PC-3 (cell line): ENCODE measurements around the gene MRPS30. TPM values are rescaled to one million over a fixed set of nuclear protein-coding genes. Genes with fewer than 3 reads are reported as not detected.

Source experiments
- ATAC-seq: fragments of 200-7000 bp; cut with Tn5 transposase; 2 replicates; pipeline ENCODE4 v1.9.1; 2020; ENCODE audit warnings: mild to moderate bottlenecking, moderate library complexity
- BruUV-seq: library from RNA; stranded (reverse); fragments of 400-500 nt; replicated peaks from 2 replicates; lab custom pipeline; 2021; lab: Mats Ljungman, UMichigan
- CTCF ChIA-PET: fragments of 300-600 bp; sonication (Branson Sonifier 250); formaldehyde crosslinking; loops from one replicate; lab custom pipeline; 2022; ENCODE audit warnings: antibody characterized with exemption; lab: Charles Lee
- POLR2A ChIA-PET: fragments of 300-600 bp; sonication (Branson Sonifier 250); formaldehyde crosslinking; loops from one replicate; lab custom pipeline; 2022; ENCODE audit warnings: antibody characterized with exemption; ENCODE audit not compliant: unreplicated experiment; lab: Charles Lee
- DNase-seq: peaks from one replicate; pipeline ENCODE4 v3.0.0-alpha.2; 2015
- H2AFZ ChIP-seq: fragments of 300-600 bp; sonication (generic); 2 replicates; pipeline ENCODE4 v1.6.0; 2016; ENCODE audit warnings: antibody characterized with exemption, low read length
- H3F3A ChIP-seq: fragments of 300-600 bp; sonication (generic); one replicate; pipeline ENCODE4 v1.6.0; 2017; ENCODE audit warnings: antibody characterized with exemption, low read length, control low read depth, mild to moderate bottlenecking; ENCODE audit not compliant: unreplicated experiment
- H3K27ac ChIP-seq: fragments of 300-600 bp; sonication (generic); 2 replicates; pipeline ENCODE4 v1.5.1; 2016; ENCODE audit warnings: mild to moderate bottlenecking, low read length
- H3K27me3 ChIP-seq: fragments of 300-600 bp; sonication (generic); 2 replicates; pipeline ENCODE4 v1.6.1; 2016; ENCODE audit warnings: low read length, mixed read lengths
- H3K36me3 ChIP-seq: fragments of 300-600 bp; sonication (generic); 2 replicates; pipeline ENCODE4 v1.6.1; 2016; ENCODE audit warnings: low read depth, mixed run types, low read length, mixed read lengths
- H3K4me1 ChIP-seq: fragments of 300-600 bp; sonication (generic); 2 replicates; pipeline ENCODE4 v1.5.1; 2016; ENCODE audit warnings: low read length; ENCODE audit not compliant: insufficient read depth
- H3K4me2 ChIP-seq: fragments of 300-600 bp; sonication (generic); 2 replicates; pipeline ENCODE4 v1.6.0; 2016; ENCODE audit warnings: low read length
- H3K4me3 ChIP-seq: fragments of 300-600 bp; sonication (generic); 2 replicates; pipeline ENCODE4 v1.5.1; 2016; ENCODE audit warnings: mild to moderate bottlenecking, low read length, mixed read lengths
- H3K79me2 ChIP-seq: fragments of 300-600 bp; sonication (generic); 2 replicates; pipeline ENCODE4 v1.6.1; 2017; ENCODE audit warnings: low read length, mixed read lengths
- H3K9ac ChIP-seq: fragments of 300-600 bp; sonication (generic); 2 replicates; pipeline ENCODE4 v1.6.0; 2016; ENCODE audit warnings: mild to moderate bottlenecking, low read length
- H3K9me2 ChIP-seq: fragments of 300-600 bp; sonication (generic); replicated peaks from 2 replicates; pipeline ENCODE4 v1.6.1; 2016; ENCODE audit warnings: mixed run types, low read length, mixed read lengths
- H3K9me3 ChIP-seq: fragments of 300-600 bp; sonication (generic); 2 replicates; pipeline ENCODE4 v1.6.1; 2016; ENCODE audit warnings: low read length, mixed read lengths
- H4K20me1 ChIP-seq: fragments of 300-600 bp; sonication (generic); 2 replicates; pipeline ENCODE4 v1.6.1; 2016; ENCODE audit warnings: low read length, mixed read lengths
- EZH2 ChIP-seq: fragments of 300-600 bp; sonication (generic); IDR thresholded peaks from one replicate; pipeline ENCODE4 v1.6.1; 2017; ENCODE audit warnings: antibody characterized with exemption, mild to moderate bottlenecking, low read length; ENCODE audit not compliant: unreplicated experiment
- EZH2phosphoT487 ChIP-seq: fragments of 300-600 bp; sonication (generic); IDR thresholded peaks from 2 replicates; pipeline ENCODE4 v1.6.1; 2018; ENCODE audit warnings: mild to moderate bottlenecking, antibody characterized with exemption, low read length, borderline replicate concordance
- intact Hi-C: fragments of 100-400 bp; cut with micrococcal nuclease; formaldehyde crosslinking; loops from 2 replicates; pipeline ENCODE4 v1.9.0; 2023
- total RNA-seq: library from RNA; depleted of rRNA; stranded (reverse); fragments of >200 nt; gene quantifications from 2 replicates; pipeline ENCODE4 v1.2.3, GENCODE V29; 2014
- TF ChIP-seq, protein P1 (sequence below): fragments of 300-600 bp; sonication (generic); conservative IDR thresholded peaks from 2 replicates; pipeline ENCODE4 v1.5.1; 2017; ENCODE audit warnings: antibody characterized with exemption, low read depth, mild to moderate bottlenecking, low read length

MRPS30 gene
- total RNA-seq, 1 experiment from 2014 or later = 149 TPM

DNA sequence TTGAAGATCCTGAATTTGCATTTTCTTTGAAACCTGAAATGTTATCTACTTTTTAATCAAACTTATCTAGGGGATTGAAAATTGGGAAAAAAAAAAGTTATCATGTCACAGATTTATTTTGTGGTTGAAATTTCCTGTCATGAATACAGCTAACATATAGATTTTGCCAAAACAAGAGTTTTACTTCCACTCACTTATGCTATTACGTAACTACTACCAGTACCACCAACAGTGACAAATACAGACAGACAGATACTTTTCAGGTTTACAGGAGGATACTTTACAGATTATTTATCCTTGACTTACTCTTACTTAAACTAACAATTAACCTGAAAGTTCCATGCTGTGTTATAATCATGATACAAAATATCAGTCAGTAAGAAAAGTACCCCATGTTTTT is 6.8 kb upstream of the MRPS30 start:
- H3K4me1 ChIP-seq = peaks cover 3% of the 10 kb centered on the region; the same call in 1 of the 2 replicates
- ChIA-PET CTCF (no interaction called here), POLR2A (no interaction called here)
- no peak overlapping the region for H3K9ac ChIP-seq
- TF ChIP-seq, protein P1, sequence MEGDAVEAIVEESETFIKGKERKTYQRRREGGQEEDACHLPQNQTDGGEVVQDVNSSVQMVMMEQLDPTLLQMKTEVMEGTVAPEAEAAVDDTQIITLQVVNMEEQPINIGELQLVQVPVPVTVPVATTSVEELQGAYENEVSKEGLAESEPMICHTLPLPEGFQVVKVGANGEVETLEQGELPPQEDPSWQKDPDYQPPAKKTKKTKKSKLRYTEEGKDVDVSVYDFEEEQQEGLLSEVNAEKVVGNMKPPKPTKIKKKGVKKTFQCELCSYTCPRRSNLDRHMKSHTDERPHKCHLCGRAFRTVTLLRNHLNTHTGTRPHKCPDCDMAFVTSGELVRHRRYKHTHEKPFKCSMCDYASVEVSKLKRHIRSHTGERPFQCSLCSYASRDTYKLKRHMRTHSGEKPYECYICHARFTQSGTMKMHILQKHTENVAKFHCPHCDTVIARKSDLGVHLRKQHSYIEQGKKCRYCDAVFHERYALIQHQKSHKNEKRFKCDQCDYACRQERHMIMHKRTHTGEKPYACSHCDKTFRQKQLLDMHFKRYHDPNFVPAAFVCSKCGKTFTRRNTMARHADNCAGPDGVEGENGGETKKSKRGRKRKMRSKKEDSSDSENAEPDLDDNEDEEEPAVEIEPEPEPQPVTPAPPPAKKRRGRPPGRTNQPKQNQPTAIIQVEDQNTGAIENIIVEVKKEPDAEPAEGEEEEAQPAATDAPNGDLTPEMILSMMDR = no peak
- TF ChIP-seq EZH2phosphoT487 (no peak), EZH2 (no peak)
- H3K27ac ChIP-seq = no peak overlapping the region
- H3K79me2 ChIP-seq = no peaks in the 10 kb centered on the region
- H2AFZ ChIP-seq = no peak overlapping the region
- no peak overlapping the region for H3K4me2 ChIP-seq
- ATAC-seq (no peak), DNase-seq (no peak)
- no peaks in the 10 kb centered on the region for H3F3A ChIP-seq
- 0 out of 2 replicates have a peak, but pooled peaks cover 4% of the 10 kb centered on the region for H3K27me3 ChIP-seq
- BruUV-seq = no TSS peak
- intact Hi-C loops = no loop called here
- no peaks in the 10 kb centered on the region for H3K36me3 ChIP-seq
- no peaks in the 10 kb centered on the region for H3K9me3 ChIP-seq
- no peaks in the 10 kb centered on the region for H4K20me1 ChIP-seq
- no peak overlapping the region for H3K4me3 ChIP-seq
- H3K9me2 ChIP-seq = no peaks in the 10 kb centered on the region

DNA sequence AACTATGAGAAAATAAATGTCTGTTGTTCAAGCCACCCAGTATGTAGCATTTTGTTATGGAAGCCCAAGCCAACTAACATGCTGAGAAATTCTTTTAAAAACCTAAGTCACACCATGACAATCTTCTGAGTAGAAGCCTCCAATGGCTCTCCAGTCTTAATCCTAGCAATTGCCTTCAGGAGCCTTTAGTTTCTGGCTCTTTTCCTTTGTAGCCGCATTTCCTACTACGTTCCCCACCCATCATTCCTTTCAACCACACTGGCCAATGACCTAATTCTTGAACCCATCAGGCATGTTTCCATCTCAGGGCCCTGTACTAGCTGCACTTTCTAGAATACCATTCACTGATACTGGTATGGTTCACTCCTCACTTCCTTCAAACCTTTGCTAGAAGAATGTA is 2.1 kb upstream of the MRPS30 start:
- peaks cover 13% of the 10 kb centered on the region for H4K20me1 ChIP-seq
- no peak overlapping the region for H2AFZ ChIP-seq
- H3K27me3 ChIP-seq = no peaks in the 10 kb centered on the region
- no TSS peak for BruUV-seq
- no peak overlapping the region for H3K4me2 ChIP-seq
- H3K4me1 ChIP-seq = peaks cover 28% of the 10 kb centered on the region
- H3K4me3 ChIP-seq = no peak overlapping the region
- H3K27ac ChIP-seq = no peak overlapping the region
- POLR2A ChIA-PET = no interaction called here
- intact Hi-C loops = no loop called here
- no peak overlapping the region for H3K9ac ChIP-seq
- no peak for DNase-seq
- peaks cover 29% of the 10 kb centered on the region for H3K79me2 ChIP-seq
- H3F3A ChIP-seq = no peaks in the 10 kb centered on the region
- H3K9me2 ChIP-seq = no peaks in the 10 kb centered on the region
- no peaks in the 10 kb centered on the region for H3K9me3 ChIP-seq
- TF ChIP-seq, protein P1 = no peak
- TF ChIP-seq EZH2phosphoT487 (no peak), EZH2 (no peak)
- ATAC-seq = no peak
- peaks cover 9% of the 10 kb centered on the region for H3K36me3 ChIP-seq
- CTCF ChIA-PET = no interaction called here

DNA sequence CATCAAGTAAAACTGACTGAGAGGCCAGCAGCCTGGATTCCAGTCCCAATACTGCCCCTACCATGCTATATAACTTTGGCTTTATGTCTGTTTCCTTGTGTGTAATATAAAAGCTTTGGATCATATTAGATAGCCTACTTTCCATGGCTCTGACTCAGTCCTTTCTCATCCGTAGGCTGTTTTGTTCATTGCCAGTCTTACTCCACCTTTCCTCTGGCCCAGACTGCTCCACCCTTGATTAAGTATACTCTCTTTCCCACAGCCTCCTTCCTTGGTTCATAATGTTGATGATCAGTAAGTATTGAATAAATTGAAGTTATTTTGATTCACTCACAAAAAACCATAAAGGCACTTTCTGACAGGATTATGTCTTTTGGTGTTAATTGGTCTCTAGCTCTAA is 1.5 kb upstream of the MRPS30 start:
- POLR2A ChIA-PET = no interaction called here
- CTCF ChIA-PET = no interaction called here
- peak overlapping the region; percentile 66; the same call in 1 of the 2 replicates for H3K4me2 ChIP-seq

More for the DNA sequence above, 1.5 kb upstream of the MRPS30 start:
- peaks cover 17% of the 10 kb centered on the region for H4K20me1 ChIP-seq
- H3K4me3 ChIP-seq = no peak overlapping the region
- H3K9ac ChIP-seq = no peak overlapping the region
- peaks cover 29% of the 10 kb centered on the region for H3K4me1 ChIP-seq
- peaks cover 15% of the 10 kb centered on the region for H3K36me3 ChIP-seq
- BruUV-seq = no TSS peak
- DNase-seq (peak; percentile 63), ATAC-seq (peak; percentile 31)
- no peaks in the 10 kb centered on the region for H3K27me3 ChIP-seq
- H3K9me3 ChIP-seq = no peaks in the 10 kb centered on the region
- H3K9me2 ChIP-seq = no peaks in the 10 kb centered on the region
- intact Hi-C loops = no loop called here
- H3F3A ChIP-seq = no peaks in the 10 kb centered on the region
- no peak overlapping the region for H3K27ac ChIP-seq
- H3K79me2 ChIP-seq = peaks cover 35% of the 10 kb centered on the region
- no peak overlapping the region for H2AFZ ChIP-seq
- TF ChIP-seq, protein P1 = no peak
- TF ChIP-seq EZH2phosphoT487 (no peak), EZH2 (no peak)
